Keratinocyte (primary cell): ENCODE results near the gene FGGY.

Experiments
- CTCF ChIP-seq, 3 experiments: IDR thresholded peaks in 1 of 3; conservative IDR thresholded peaks in 1 of 3; optimal IDR thresholded peaks in 1 of 3; 2 replicates in 2 of 3; 3 replicates in 1 of 3; pipeline versions ENCODE3 to v1.5.1; 2011; ENCODE audit warnings: low read length in 3 of 3, mild to moderate bottlenecking in 3 of 3, moderate library complexity in 2 of 3, control low read depth in 1 of 3, inconsistent platforms in 1 of 3; ENCODE audit not compliant: insufficient read depth in 2 of 3; ENCODE audit errors: extremely low read depth in 1 of 3
- EZH2 ChIP-seq: IDR thresholded peaks from one replicate; pipeline ENCODE4 v1.6.1; 2012; ENCODE audit warnings: inconsistent platforms, mild to moderate bottlenecking, low read length, moderate library complexity

- TF ChIP-seq CTCF (optimal IDR thresholded peaks at IDR 0.05 in 1 of 3, IDR thresholded peaks at IDR 0.05 in 1 of 3, conservative IDR thresholded peaks at IDR 0.05 in 1 of 3; ENCODE audit: extremely low read depth in 1 of 3, insufficient read depth in 2 of 3, low read length in 3 of 3) = no peak
- TF ChIP-seq EZH2 = no peak
These were observed 268.9 kb downstream of the FGGY start for GRCh38 chr1:59565611-59566410.
